Sigmoid colon (tissue), 4 donors: ENCODE results near the gene TRIM44.

Experiments
- CTCF ChIP-seq, 4 experiments: fragments of 450-650 bp in 3 of 4; fragments of 200-600 bp in 1 of 4; IDR thresholded peaks; one replicate each; pipeline ENCODE4 v1.5.1; 2016 to 2019; ENCODE audit warnings: antibody characterized with exemption in 4 of 4, mild to moderate bottlenecking in 3 of 4, moderate library complexity in 2 of 4
- EP300 ChIP-seq, 4 donors: sonication (generic); formaldehyde crosslinking; IDR thresholded peaks; one replicate each; pipeline ENCODE4 v1.6.1; 2017; ENCODE audit warnings: antibody characterized with exemption in 4 of 4
- POLR2A ChIP-seq, 2 donors: fragments of 450-650 bp; IDR thresholded peaks; one replicate each; pipeline ENCODE4 v1.6.1; 2016; ENCODE audit warnings: antibody characterized with exemption in 2 of 2, mild to moderate bottlenecking in 2 of 2, moderate library complexity in 2 of 2

DNA sequence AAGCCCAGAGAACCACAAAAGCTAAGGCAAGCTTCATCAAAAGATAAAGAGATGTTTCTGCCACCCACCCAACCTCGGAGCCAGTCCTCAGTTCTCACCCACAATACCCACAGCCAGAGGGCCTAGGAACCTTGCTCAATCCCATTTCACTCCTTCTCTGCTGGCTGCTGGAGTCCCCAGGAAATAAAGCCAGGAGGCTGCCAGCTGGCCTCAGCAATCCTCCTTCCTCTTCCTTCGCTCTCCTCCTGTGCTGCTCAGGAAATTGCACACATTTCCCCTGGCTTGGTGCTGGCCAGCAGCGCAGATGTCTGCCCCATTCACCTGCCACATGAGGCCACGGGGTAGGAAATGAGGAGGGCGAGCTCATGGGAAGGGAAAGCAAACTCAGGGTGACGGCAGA is 189.5 kb downstream of the TRIM44 start:
- TF ChIP-seq CTCF (IDR thresholded peaks at IDR 0.05) (no peak), POLR2A (IDR thresholded peaks at IDR 0.05) (no peak), EP300 (IDR thresholded peaks at IDR 0.05) (no peak)
